Dendritic cell treated with granulocyte-macrophage colony-stimulating factor and Interleukin-4, amounts not matched to agents 40 ng/mL and 50 ng/mL, for 4 days (primary cell): ENCODE results near the gene HMCN2.

Source experiments
- H3K27ac Mint-ChIP-seq: one replicate; pipeline ENCODE4 v1.8.0; 2022; ENCODE audit warnings: mild to moderate bottlenecking, mixed read lengths
- H3K27me3 Mint-ChIP-seq: one replicate; pipeline ENCODE4 v1.8.0; 2022; ENCODE audit warnings: mild to moderate bottlenecking, mixed read lengths
- H3K36me3 Mint-ChIP-seq: one replicate; pipeline ENCODE4 v1.8.0; 2022; ENCODE audit warnings: low read depth, mixed read lengths
- H3K4me1 Mint-ChIP-seq: one replicate; pipeline ENCODE4 v1.8.0; 2022; ENCODE audit warnings: low read depth, mixed read lengths
- H3K4me3 Mint-ChIP-seq: one replicate; pipeline ENCODE4 v1.8.0; 2022; ENCODE audit warnings: mild to moderate bottlenecking, moderate library complexity, mixed read lengths
- H3K9me3 Mint-ChIP-seq: one replicate; pipeline ENCODE4 v1.8.0; 2022; ENCODE audit warnings: mixed read lengths
- intact Hi-C: fragments of 100-400 bp; cut with micrococcal nuclease; formaldehyde crosslinking; loops from one replicate; pipeline ENCODE4 v1.15.0; 2022

Gene HMCN2

DNA sequence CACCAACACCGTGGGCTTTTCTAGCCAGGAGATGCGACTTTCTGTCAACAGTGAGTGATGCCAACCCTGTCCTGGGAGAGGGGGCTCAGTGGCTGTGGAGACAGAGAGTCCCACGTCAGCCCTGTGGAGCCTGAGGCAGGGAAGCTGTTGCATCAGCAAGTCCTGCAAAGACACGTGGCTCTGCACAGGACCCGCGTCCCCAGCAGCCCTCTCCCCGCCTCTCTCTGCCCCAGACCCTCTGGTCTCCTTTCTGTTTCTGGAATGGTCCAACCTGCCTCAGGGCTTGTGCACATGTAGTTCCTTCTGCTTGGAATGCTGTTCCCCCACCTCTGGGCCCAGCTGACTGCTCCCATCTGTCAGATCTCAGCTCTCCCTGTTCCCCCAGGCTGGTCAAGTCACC lies 60.4 kb downstream of the HMCN2 start:
- Mint-ChIP-seq H3K27ac (no peak overlapping the region), H3K4me1 (peaks cover 4% of the 10 kb centered on the region), H3K4me3 (no peak overlapping the region), H3K36me3 (no peaks in the 10 kb centered on the region), H3K27me3 (peaks cover 54% of the 10 kb centered on the region), H3K9me3 (no peaks in the 10 kb centered on the region)
- intact Hi-C loops: no loop called here

DNA sequence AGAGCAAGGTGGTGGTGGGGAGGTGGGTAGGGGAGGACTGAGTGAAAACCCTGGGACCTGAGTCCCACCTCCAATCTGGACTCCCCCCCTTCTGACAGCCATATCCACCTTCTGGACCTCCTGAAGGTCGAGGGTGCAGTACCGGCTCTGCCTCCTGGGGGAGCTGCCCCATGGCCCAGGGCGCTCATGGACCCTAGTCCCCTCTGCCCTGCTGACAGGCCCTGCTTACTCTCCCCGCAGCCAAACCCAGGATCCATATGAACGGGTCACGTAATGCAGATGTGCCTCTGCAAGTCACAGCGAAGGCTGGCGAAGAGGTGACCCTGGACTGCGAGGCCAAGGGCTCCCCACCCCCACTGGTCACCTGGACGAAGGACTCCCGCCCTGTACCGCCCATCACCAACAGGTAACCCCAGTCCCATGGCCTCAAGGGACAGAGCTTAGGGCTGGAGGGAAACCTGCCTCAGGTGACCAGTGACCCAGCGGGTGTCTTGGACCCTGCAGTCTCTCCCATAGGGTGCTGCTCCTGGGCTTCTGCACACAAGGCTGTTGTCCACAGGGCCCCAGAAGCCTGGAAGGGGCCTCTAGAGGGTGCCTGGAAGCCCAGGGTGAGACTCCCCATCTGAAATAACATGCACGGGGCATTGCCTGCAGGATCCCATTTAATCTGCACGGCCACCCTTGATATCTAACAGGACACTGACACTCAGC lies 61.7 kb downstream of the HMCN2 start:
- no peaks in the 10 kb centered on the region for H3K9me3 Mint-ChIP-seq

DNA sequence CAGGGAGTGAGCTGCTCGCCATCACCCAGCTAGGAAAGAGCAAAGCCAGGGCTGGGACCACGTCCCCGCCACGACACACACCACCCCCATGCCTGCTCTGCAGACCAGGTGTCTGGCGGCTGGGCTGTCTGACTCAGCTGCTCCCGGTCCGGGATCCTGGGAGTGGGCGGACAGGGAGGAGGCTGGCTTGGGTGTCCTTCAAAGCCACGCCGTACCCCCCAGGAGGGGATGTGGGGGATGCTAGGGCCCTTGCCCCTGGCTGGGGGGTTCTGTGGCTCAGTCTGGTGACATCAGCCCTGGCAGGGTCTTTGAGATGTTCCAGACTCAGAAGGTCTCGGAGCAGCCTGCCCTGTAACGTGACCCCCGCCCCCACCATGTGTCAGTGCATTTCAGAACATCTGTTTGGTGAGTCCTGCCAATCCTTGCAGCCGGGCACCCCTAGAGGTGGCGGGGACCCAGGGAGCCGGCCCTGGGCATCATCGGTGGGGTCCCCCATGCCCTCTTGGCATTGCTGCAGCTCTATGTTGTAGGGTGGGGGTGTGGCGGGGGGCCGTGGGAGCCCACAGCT lies 62.3 kb downstream of the HMCN2 start:
- intact Hi-C loops: no loop called here
- no peak overlapping the region for H3K27ac Mint-ChIP-seq
- peaks cover 51% of the 10 kb centered on the region for H3K27me3 Mint-ChIP-seq
- no peak overlapping the region for H3K4me3 Mint-ChIP-seq
- H3K36me3 Mint-ChIP-seq: no peaks in the 10 kb centered on the region
- H3K9me3 Mint-ChIP-seq: no peaks in the 10 kb centered on the region
- peaks cover 4% of the 10 kb centered on the region for H3K4me1 Mint-ChIP-seq

More for the DNA sequence above, 61.7 kb downstream of the HMCN2 start:
- Mint-ChIP-seq H3K4me1 (peaks cover 4% of the 10 kb centered on the region), H3K36me3 (no peaks in the 10 kb centered on the region), H3K27me3 (peaks cover 52% of the 10 kb centered on the region), H3K4me3 (no peak overlapping the region), H3K27ac (no peak overlapping the region)
- intact Hi-C loops: no loop called here

DNA sequence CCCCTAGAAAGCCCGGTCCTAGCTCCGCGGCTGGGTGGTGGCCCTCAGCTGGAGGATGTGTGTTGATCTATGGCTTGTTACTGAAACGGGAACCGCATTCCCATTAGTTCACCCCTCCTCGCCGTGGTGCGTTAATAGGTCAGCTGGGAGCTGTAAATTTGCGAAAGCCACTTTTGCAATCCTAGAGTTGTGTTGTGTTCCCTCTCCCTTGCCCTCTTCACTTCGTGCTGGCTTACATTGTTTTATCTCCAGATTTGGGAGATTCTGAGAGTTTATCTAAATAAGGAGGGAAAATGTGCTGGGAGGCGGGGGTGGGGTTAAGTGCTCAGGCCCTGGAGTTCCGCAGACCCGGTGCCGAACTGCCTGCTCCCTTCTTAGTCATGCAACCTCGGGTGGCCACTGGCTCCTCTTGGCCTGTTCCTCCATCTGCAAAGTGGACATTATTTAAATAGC lies 62.8 kb downstream of the HMCN2 start:
- H3K27ac Mint-ChIP-seq: no peak overlapping the region

DNA sequence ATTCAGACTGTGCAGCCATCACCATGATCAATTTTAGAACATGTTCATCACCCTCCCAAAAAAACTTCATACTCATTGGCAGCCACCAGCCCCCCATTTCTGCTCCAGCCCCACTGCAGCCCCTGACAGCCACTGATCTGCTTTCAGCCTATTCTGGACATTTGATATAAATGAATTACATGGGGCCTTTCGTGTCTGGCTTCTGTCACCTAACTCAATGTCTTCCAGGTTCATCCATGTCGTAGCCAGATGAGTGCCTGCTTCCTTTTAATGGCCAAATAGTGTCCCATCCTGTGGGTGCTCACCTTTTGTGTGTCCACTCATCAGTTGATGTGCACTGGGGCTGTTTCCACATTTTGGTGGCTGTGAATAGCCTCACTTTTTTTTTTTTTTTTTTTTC lies 63.5 kb downstream of the HMCN2 start:
- Mint-ChIP-seq H3K36me3 (no peaks in the 10 kb centered on the region), H3K4me1 (peaks cover 4% of the 10 kb centered on the region), H3K27ac (no peak overlapping the region), H3K4me3 (no peak overlapping the region), H3K9me3 (no peaks in the 10 kb centered on the region), H3K27me3 (peaks cover 52% of the 10 kb centered on the region)
- intact Hi-C loops: no loop called here

More for the DNA sequence above, 62.8 kb downstream of the HMCN2 start:
- peaks cover 4% of the 10 kb centered on the region for H3K4me1 Mint-ChIP-seq
- intact Hi-C loops: no loop called here
- H3K9me3 Mint-ChIP-seq: no peaks in the 10 kb centered on the region
- H3K36me3 Mint-ChIP-seq: no peaks in the 10 kb centered on the region
- H3K4me3 Mint-ChIP-seq: no peak overlapping the region
- peaks cover 47% of the 10 kb centered on the region for H3K27me3 Mint-ChIP-seq

DNA sequence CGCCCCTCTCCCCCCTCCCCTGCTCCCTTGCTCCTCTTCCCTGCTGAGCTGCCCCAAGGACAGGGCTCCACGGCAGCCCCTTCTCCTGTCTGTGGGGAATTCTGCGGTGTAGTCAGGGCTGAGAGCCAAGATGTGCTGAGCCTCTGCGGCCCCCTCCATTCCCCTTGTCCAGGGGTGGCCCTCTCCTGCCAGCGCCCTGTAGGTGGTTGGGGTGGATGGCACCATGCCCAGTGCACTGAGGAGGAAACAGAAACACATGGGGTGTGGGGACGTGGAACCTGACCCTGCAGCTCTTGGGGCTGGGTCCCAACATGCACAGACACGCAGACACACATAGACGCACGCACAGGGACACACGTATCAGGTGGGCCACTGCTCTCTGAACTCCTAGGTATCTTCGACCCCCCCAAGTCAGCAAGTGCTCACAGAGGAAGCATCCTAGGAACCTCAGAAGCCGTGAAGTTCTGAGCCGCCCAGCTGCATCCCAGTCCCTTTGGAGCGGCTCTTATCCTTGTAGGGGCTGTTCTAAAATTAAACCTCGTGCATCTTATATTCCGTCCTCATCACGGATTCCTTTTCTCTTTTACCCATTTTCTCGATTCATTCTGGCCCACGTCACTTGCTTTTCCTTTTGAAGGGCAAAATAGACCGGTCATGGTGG lies 64.8 kb downstream of the HMCN2 start:
- no peak overlapping the region for H3K27ac Mint-ChIP-seq
- no peak overlapping the region for H3K4me3 Mint-ChIP-seq
- intact Hi-C loops: no loop called here
- H3K9me3 Mint-ChIP-seq: no peaks in the 10 kb centered on the region
- H3K36me3 Mint-ChIP-seq: no peaks in the 10 kb centered on the region
- peaks cover 4% of the 10 kb centered on the region for H3K4me1 Mint-ChIP-seq
- H3K27me3 Mint-ChIP-seq: peaks cover 53% of the 10 kb centered on the region

DNA sequence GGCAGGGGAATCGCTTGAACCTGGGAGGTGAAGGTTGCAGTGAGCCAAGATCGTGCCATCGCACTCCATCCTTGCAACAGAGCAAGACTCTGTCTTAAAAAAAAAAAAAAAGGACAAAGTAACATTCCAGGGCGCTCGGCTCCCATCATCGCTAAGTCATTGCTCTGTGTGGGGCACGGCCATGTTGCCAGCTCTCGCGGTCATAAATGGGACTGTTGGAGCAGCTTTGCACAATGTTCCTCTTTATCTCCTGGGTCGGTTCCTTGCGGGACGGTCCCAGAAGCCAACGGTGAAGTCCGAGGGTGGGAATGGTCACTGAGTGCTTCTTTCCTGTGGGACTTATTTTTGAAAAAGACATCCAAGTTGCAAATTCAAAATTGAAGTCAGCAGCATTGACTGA lies 65.5 kb downstream of the HMCN2 start:
- H3K4me1 Mint-ChIP-seq: peaks cover 4% of the 10 kb centered on the region
- H3K36me3 Mint-ChIP-seq: no peaks in the 10 kb centered on the region
- no peaks in the 10 kb centered on the region for H3K9me3 Mint-ChIP-seq
- intact Hi-C loops: no loop called here
- no peak overlapping the region for H3K4me3 Mint-ChIP-seq
- H3K27me3 Mint-ChIP-seq: peaks cover 52% of the 10 kb centered on the region
- no peak overlapping the region for H3K27ac Mint-ChIP-seq

DNA sequence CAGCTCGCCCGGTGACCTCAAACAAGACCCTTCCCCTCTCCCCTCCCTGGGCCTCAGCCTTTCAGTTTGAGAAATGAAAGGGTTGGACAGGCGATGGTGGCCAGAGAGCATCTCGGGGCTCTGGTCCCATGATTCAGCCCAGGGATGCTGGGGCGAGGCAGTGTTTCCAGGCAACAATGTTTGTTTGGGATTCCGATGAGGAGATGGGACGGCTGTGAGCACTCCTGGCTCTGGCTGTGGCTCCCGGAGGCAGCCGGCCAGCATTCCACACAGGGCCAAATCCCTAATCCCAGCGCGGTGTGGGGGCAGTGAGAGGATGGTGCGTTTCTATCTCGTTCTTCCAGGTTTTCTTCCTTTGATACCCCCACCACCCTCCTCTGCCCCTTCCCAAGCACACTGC lies 66.0 kb downstream of the HMCN2 start:
- H3K4me1 Mint-ChIP-seq: peaks cover 4% of the 10 kb centered on the region
- peaks cover 50% of the 10 kb centered on the region for H3K27me3 Mint-ChIP-seq
- H3K27ac Mint-ChIP-seq: no peak overlapping the region
- no peaks in the 10 kb centered on the region for H3K9me3 Mint-ChIP-seq
- intact Hi-C loops: no loop called here
- no peak overlapping the region for H3K4me3 Mint-ChIP-seq
- no peaks in the 10 kb centered on the region for H3K36me3 Mint-ChIP-seq

DNA sequence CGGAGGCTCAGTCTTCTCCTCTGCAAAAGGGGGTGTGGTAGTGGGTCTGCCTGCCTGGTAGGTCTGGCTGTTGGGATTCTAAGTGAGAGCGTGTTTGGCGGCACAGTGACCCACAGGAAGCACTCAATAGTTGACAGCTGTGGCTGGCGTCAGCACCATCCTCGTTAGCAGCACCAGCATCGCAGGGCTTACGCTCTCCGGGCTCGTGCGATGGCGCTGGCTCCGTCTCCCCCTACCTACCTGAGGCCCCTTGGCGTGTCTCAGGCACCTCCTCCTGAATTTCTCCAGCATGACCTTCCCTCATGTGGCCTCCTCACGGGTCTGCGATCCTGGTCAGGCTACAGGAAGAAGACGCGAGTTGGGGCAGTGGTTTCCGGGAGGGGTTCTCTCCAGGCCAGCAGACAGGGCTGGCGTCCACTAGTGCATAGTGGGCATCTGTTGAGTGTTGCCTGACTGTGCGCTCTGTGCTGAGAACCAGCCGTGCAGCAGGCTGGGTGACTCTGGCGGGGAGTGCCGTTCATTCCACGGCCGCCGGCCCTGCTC lies 66.9 kb downstream of the HMCN2 start:
- Mint-ChIP-seq H3K4me3 (no peak overlapping the region), H3K27me3 (peaks cover 44% of the 10 kb centered on the region), H3K4me1 (peaks cover 4% of the 10 kb centered on the region), H3K27ac (no peak overlapping the region), H3K9me3 (no peaks in the 10 kb centered on the region), H3K36me3 (no peaks in the 10 kb centered on the region)
- intact Hi-C loops: no loop called here

DNA sequence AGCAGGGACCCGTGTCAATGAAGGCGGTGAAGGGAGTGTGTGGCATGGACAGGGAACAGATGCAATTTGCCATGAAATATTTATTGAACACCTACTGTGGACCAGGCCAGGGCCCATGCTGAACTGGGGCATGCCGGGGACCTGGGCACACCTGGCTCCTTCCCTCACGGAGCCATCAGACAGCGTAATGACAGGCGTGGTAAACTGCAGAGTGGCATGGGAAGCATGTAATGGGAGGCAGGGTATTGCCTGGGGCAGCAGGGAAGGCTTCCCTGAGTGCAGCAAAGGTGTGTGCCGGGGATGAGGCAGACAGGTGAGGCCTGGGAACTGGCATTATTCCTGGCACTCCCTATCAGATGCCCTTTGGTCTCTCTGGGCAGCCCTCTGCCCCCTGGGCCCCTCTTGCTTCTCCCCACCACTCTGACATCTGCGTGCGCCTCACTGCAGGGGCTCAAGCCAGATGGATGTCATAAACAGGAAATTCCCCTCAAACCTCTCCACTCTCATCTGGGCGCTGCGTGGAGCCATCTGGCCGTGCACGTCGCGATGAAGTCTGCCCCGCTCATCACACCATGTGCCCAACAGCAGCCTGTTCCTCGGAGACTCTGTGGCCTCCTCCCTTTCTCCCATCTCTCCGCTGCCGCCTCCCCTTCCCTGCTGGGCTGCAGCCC lies 67.6 kb downstream of the HMCN2 start:
- Mint-ChIP-seq H3K27ac (no peak overlapping the region), H3K4me3 (no peak overlapping the region), H3K9me3 (no peaks in the 10 kb centered on the region), H3K27me3 (peaks cover 38% of the 10 kb centered on the region), H3K4me1 (peaks cover 4% of the 10 kb centered on the region), H3K36me3 (no peaks in the 10 kb centered on the region)
- intact Hi-C loops: no loop called here

DNA sequence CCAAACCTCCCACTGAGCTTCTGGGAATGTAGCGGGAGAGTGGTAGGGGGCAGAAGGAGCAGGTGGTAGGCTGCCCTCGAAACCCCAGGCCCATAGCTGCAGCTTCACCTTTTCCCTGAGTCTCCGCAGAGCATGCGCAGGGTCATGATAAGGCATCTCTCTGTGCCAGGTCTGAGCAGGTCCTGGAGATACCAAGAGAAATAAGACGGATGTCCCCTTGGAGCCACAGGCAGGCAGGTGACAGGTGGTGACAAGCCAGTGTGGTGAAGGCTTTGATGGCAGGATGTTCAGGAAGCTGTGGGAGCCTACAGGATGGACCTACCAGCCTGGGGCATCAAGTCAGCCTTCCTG lies 68.1 kb downstream of the HMCN2 start:
- intact Hi-C loops: no loop called here
- H3K27ac Mint-ChIP-seq: no peak overlapping the region
- H3K4me3 Mint-ChIP-seq: no peak overlapping the region
- H3K27me3 Mint-ChIP-seq: peaks cover 33% of the 10 kb centered on the region
- H3K4me1 Mint-ChIP-seq: peaks cover 4% of the 10 kb centered on the region
- no peaks in the 10 kb centered on the region for H3K9me3 Mint-ChIP-seq
- no peaks in the 10 kb centered on the region for H3K36me3 Mint-ChIP-seq

DNA sequence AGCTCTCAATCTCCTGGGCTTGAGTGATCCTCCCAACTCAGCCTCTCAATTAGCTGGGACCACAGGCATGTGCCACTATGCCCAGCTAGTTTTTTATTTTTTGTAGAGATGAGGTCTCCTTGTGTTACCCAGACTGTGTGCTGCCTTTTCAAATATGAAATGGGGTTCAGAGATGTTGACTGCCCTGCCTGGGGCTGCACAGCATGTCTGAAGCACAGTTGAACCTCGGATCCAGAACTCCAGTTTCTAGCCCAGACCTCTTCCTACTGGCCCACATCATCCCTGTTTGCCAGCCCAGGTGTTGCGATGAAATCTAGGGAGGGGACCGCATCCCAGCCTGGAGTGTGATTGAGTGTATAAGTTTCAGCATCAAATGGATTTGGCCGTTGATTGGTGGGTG lies 69.4 kb downstream of the HMCN2 start:
- intact Hi-C loops: no loop called here
- Mint-ChIP-seq H3K36me3 (no peaks in the 10 kb centered on the region), H3K4me3 (no peak overlapping the region), H3K9me3 (no peaks in the 10 kb centered on the region), H3K27ac (no peak overlapping the region), H3K27me3 (peaks cover 21% of the 10 kb centered on the region), H3K4me1 (peaks cover under 1% of the 10 kb centered on the region)

DNA sequence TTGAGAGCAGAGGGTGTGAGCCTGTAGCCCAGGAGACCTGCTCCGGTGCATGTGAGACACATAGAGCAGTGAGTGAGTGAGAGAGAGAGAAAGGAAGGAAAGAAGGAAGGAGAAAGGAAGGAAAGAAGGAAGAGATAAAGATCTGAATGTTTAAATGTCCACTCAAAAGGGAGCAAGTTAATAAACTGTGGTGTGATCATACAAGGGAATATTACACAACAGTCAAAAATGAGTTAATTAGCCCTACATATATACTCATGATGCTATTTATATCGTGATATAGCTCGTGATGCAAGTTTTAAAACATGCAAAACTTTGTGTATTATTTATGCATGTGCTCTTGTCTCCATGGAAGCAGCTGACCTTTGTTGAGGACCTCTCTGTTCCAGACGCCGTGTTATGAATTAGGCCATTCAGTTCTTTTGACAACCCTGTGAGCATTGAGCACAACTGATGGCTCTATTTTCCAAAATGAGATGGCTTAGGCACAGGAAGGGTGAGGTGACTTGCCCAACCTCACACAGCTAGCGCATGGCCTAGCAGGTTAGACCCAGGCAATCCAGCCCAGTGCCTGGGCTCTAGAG lies 70.6 kb downstream of the HMCN2 start:
- Mint-ChIP-seq H3K9me3 (no peaks in the 10 kb centered on the region), H3K27me3 (peaks cover 15% of the 10 kb centered on the region), H3K4me1 (no peaks in the 10 kb centered on the region), H3K27ac (no peak overlapping the region), H3K36me3 (no peaks in the 10 kb centered on the region), H3K4me3 (no peak overlapping the region)
- intact Hi-C loops: no loop called here

DNA sequence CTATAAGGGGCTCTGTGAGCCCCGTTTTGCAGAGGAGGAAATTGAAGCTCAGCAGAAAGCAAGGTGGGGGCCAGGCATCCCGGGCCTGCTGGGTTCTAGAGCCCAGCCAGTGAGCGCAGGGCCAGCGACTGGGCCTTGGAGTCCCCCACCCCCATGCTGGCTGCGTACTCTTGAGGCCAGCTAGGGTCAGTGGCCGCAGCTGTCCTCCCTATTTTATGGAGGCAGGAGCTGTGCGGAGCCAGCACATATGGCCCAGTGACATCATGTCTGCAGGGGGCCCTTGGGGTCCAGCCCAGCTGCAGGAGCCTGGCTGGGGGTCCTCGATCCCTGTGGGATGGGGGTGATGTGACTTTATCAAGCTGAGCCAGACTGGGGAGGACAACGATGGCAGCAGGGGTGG lies 71.3 kb downstream of the HMCN2 start:
- no peaks in the 10 kb centered on the region for H3K4me1 Mint-ChIP-seq
- H3K9me3 Mint-ChIP-seq: no peaks in the 10 kb centered on the region
- intact Hi-C loops: no loop called here

More for the DNA sequence above, 71.3 kb downstream of the HMCN2 start:
- H3K27ac Mint-ChIP-seq: no peak overlapping the region
- H3K36me3 Mint-ChIP-seq: no peaks in the 10 kb centered on the region
- no peak overlapping the region for H3K4me3 Mint-ChIP-seq
- H3K27me3 Mint-ChIP-seq: peaks cover 11% of the 10 kb centered on the region
